GM19467 (cell line): ENCODE results near the gene RPS3.
"Not testable (repeated sequence)": the region's sequence is repeated elsewhere in the genome, so short reads cannot be mapped to it uniquely, and the experiment has no call there.

Experiments
- ATAC-seq: cut with Tn5 transposase; IDR thresholded peaks from one replicate; pipeline ENCODE4 v1.9.1; 2021; ENCODE audit warnings: mild to moderate bottlenecking, moderate library complexity; ENCODE audit not compliant: unreplicated experiment

Gene RPS3

DNA sequence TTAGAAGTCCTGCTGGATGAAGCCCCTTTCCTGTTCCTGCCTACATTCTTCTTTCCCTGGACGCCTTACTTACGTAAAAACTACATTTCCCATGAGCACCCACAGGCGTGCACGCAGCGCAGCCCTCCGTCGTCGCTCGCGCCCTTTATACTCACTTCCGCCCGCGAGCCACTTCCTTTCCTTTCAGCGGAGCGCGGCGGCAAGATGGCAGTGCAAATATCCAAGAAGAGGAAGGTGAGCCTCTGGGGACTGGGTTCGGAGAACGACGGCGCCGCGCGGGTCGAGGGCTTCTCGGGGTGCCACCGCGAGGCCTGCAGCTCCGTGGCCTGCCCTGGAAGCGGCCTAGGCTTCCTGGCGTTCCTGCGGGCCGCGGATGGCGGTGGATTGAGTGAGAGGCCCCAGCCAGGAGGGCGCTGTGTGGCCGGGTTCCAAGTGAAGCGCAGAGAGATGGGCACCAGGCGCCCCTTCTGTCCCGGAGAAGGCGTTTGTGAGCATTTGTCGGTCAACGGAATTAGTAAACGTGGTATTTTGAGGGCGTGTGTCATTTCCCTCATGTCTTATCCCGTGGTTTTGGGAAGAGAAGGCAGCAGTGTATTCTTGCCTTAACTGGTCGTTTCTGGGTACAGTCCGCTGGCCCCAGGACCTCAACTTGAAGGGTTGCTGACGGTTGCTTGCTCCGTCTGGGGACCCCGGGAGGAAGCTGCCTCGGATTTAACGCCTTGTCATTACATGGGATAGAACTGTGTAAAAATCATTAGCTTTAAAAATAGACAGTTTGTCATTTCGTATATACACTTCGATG, at the start of gene RPS3:
Gene RPS3, plus strand, starts transcription at position 175 of the 802 bp plus-strand sequence. Its CDS starts 30 bp downstream, at position 205.
- peak; percentile 91 for ATAC-seq

DNA sequence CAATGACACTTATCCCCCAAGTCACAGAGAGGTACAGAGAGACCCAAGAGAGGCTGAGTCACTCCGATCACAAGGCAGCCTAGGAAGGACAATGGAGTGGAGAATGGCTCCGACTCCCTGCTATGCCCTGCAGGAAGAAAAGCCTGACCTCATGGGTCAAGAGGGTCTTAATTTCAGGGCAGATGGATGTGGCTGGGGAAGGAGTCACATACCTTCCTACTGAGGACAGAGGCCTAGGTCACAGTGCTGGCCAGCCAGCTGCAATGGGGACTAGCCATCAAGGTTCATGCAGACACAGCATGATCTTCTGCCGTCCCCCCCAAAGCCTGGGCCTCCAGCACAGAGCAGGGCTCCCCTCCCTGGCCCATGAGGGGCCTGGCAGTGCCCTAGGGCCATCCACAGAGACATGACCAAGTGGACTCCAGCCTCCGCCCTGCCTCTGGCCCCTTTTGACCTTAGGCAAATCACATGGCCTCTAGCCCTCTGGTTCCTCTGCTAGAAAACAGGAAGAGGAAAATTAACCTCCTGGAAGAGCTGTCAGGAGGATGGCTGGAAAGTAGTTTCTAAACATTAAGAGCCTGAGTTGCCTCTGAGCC, 49.7 kb upstream of the RPS3 start:
- ATAC-seq = no peak

DNA sequence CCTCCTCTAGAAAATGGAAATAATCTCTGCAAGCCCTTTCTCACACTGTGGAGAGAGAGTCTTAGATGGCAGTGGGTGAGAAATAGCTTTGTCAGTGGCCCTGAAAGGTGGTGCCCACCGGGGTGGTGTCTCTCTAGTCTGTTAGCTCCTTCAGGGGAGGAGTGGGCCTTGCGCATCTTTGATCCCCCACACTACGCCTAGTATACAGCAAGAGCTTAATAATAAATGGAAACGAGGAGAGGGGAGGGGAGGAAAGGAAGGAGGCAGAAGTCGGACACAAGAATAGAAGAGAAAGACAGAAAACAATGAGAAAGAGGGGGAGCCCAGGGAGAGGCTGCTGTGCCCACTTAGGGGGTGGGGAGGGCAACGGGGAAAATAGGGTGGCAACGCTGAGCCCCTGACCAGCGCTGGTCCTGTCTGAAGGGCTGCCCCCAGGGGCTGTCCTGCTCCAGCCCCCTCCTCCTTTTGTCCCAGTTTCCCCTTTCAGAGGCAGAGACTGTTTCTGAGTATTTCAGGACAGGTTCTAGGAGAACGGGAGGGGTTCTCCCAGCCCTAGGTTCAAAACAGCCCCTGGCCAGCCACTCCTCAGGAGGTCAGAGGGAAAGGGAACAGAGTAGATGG, 49.1 kb upstream of the RPS3 start:
- no peak for ATAC-seq

GRCh38 chr11:75350743-75351540, 48.4 kb upstream of the RPS3 start:
- no peak for ATAC-seq

- no peak for ATAC-seq
Measured at GRCh38 chr11:75351541-75351790, 47.9 kb upstream of the RPS3 start, which contains the start of gene ARRB1. Gene ARRB1 (minus strand): TSS chr11:75351661. CDS start chr11:75351607, 54 bp downstream.

GRCh38 chr11:75351791-75352587, 47.3 kb upstream of the RPS3 start:
- no peak for ATAC-seq

DNA sequence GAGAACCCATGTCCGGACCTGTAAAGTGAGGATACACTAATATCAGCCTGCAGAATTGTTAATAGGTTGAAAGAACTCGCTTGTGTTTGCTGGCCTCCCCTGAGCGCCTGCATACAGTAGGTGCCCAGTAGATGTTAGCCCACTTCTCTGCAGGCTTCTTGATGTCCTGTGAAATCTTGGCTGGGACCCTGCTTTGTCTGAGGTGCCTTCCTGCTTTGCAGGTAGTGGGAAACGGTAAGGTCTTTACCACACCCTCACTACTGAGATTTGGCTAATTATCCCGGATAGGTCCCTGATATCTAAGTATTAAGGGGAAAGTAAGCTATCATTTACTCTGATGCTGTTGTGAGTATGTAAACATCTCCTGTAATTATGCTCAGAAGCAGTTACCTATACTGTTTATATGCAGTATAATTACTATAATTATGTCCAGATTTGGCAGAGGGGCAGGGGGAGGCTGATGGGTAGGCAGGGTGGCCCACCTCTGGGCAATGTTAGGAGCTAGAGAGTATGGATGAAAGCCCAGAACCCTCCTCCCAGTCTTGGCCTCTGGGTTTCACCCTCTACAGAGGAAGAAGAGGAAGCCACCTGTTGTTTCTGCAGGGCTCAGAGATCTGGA, 46.6 kb upstream of the RPS3 start:
- no peak for ATAC-seq

- no peak for ATAC-seq
Measured at GRCh38 chr11:75355051-75355450, 44.3 kb upstream of the RPS3 start.

DNA sequence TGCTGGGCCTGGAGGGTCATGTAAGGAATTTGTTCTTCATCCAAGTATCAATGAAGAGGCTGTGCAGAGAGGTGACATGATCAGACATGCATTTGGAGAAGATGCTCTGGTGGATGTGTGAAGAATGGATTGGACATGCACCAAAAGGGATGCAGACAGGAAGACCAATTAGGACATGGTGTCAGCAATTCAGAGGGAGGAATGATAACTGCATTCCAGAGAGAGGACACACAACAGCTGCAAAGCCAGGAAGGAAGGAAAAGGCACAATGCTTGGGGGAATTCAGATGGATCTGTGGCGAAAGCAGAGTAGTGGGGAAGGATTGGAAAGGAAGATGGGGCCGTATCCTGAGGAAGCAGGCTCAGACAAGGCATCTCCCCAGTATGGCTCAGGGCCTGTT, 42.7 kb upstream of the RPS3 start:
- ATAC-seq = no peak

GRCh38 chr11:75362285-75362684, 37.0 kb upstream of the RPS3 start:
- ATAC-seq = not testable (repeated sequence)

- no peak for ATAC-seq
Measured at GRCh38 chr11:75365711-75366181, 33.6 kb upstream of the RPS3 start.

DNA sequence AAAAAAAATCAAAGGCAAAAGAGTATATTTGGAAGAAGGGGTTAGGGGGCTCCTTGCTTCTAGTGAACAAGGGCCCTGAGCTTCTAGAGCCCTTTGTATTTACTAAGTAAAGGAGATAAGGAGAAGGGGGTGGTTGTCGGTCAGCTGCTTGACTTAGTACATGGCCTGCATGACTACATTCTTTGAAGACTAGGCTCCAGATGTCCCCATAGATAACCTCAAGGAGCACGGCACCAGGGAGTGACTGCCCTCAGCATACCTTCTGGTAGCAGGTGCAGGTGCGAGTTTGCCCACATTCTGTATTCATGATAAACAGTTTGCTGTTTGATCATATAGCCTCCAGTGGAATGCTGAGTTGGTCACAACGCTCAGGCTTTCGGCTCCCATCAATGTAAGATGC, 32.5 kb upstream of the RPS3 start:
- not testable (repeated sequence) for ATAC-seq

DNA sequence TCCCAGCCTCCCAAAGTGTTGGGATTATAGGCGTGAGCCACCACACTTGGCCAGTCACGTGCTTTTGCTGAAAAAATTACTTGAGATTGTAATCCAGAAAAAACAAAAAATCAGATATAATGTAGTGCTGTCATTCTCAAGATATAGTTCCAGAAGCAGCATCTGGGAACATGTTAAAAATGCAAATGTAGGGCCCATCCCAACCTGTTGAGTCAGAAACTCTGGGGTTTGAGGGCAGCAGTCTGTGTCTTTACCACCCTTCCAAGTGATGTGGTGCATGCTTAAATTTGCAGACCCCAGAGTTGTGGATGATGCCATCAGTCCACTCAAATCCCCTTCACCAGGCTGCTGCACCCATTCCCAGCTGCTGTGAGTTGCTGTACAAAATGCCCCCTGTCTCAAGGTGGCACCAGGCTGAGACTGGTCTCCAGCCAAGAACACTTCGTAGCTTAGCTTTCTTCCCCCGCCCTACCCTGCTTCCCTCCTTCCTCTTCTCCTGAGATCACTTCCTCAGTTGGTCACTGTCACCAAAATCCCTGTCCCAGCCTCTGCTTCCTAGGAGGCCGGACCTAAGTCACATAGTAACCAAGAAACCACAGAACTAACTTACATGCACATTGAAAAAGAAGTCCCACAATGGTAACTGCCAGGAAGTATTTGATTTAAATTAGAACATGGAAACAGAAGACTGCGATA, 29.6 kb upstream of the RPS3 start:
- no peak for ATAC-seq

- no peak for ATAC-seq
Measured at GRCh38 chr11:75371949-75372876, 27.1 kb upstream of the RPS3 start.

- no peak for ATAC-seq
Measured at GRCh38 chr11:75373201-75373600, 26.1 kb upstream of the RPS3 start.

GRCh38 chr11:75374646-75375045, 24.7 kb upstream of the RPS3 start:
- no peak for ATAC-seq

DNA sequence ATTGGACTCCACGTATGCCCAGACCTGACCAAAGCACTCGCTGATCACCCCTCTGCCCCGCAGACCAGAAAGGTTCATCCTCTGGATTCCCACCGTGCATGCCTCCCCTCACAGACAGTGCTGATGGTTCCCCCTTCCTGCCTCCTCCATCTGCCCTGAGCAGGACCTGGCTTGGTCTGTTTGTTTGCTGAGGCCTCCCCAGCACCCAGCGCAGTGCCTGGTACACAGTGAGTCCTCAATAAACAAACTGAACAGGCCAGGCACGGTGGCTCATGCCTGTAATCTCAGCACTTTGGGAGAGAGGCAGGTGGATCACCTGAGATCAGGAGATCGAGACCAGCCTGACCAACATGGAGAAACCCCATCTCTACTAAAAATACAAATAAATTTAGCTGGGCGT, 23.7 kb upstream of the RPS3 start:
- no peak for ATAC-seq

- no peak for ATAC-seq
Measured at GRCh38 chr11:75376175-75376574, 23.1 kb upstream of the RPS3 start.
